Measurements from ENCODE around the gene CNGA1. TPM values are rescaled to one million over a fixed set of nuclear protein-coding genes. Genes with fewer than 3 reads are reported as not detected.
A peak's percentile ranks its signal among the peaks of the same experiment; 100 is the strongest.

Gene CNGA1
- total and polyA plus RNA-seq, 11 donors, result 0.19 to 1.9 (median 0.71) TPM; not detected in 3

- Histone ChIP-seq H3K9me3 (peaks cover 0 to 9% (median 0%) of the 10 kb centered on the region in 12 donors), H3K27me3 (no peaks in the 10 kb centered on the region), H3K36me3 (peaks cover 0 to 27% (median 14%) of the 10 kb centered on the region in 9 donors), H3K4me1 (peaks cover 0 to 26% (median 12%) of the 10 kb centered on the region in 12 donors), H3K4me3 (peak within 1 kb of the TSS; percentile 43 to 96 (median 88)), H3K27ac (peak within 1 kb of the TSS in 11 of 12 donors; percentile 46 to 85 (median 81))
- WGBS, 4 donors, result 0 to 1% (median 0%) methylated on average over 36 to 55 of the region's 55 CpGs
- intact Hi-C loops (cut with DNase I), result loop anchor here in 4 of 10 donors (5.0 to 10.0 kb wide), 3 partner anchors 62 to 430 kb away; partner anchors contain the start of gene ATP10D (in 3 of the 4)
- DNase-seq (peak; percentile 97 to 99 (median 99)), ATAC-seq (peak; percentile 99 to 100 (median 100))
- TF ChIP-seq CTCF (IDR thresholded peaks at IDR 0.05), result no peak
- peak in 1 of 2 donors; percentile 87 for TF ChIP-seq POLR2A (IDR thresholded peaks at IDR 0.05)
Measured at GRCh38 chr4:47914220-47914925, 102.1 kb downstream of the CNGA1 start, which contains the start of gene NFXL1. Gene NFXL1 (minus strand): TSS chr4:47914583. CDS start chr4:47914203, 380 bp downstream.

- 0 to 1% (median 1%) methylated on average over 29 of the region's 29 CpGs for WGBS, 4 donors
- Histone ChIP-seq H3K27me3 (no peaks in the 10 kb centered on the region), H3K4me1 (peaks cover 0 to 26% (median 12%) of the 10 kb centered on the region in 12 donors), H3K9me3 (peaks cover 0 to 9% (median 0%) of the 10 kb centered on the region in 12 donors), H3K36me3 (peaks cover 0 to 32% (median 18%) of the 10 kb centered on the region in 9 donors), H3K4me3 (peak overlapping the region; percentile 43 to 96 (median 88)), H3K27ac (peak overlapping the region in 10 of 12 donors; percentile 59 to 85 (median 82))
- TF ChIP-seq CTCF (IDR thresholded peaks at IDR 0.05), result no peak
- no peak for TF ChIP-seq POLR2A (IDR thresholded peaks at IDR 0.05)
- intact Hi-C loops (cut with DNase I), result loop anchor here in 4 of 10 donors (5.0 to 10.0 kb wide), 3 partner anchors 62 to 429 kb away; partner anchors contain the start of gene ATP10D (in 3 of the 4)
- DNase-seq (peak; percentile 25 to 68 (median 36)), ATAC-seq (peak; percentile 9 to 39 (median 32))
Measured at GRCh38 chr4:47913861-47914219, 102.6 kb downstream of the CNGA1 start.

GRCh38 chr4:47913330-47913729 is 103.2 kb downstream of the CNGA1 start:
- Histone ChIP-seq H3K27me3 (no peaks in the 10 kb centered on the region), H3K27ac (peak overlapping the region in 1 of 12 donors; percentile 76), H3K36me3 (peaks cover 0 to 34% (median 22%) of the 10 kb centered on the region in 9 donors), H3K4me3 (peak overlapping the region; percentile 43 to 96 (median 88)), H3K4me1 (peaks cover 0 to 26% (median 12%) of the 10 kb centered on the region in 12 donors), H3K9me3 (peaks cover 0 to 9% (median 0%) of the 10 kb centered on the region in 12 donors)
- WGBS, 4 donors, result 21 to 35% (median 28%) methylated on average over 4 of the region's 4 CpGs
- DNase-seq, result no peak
- ATAC-seq, result no peak
- no peak for TF ChIP-seq POLR2A (IDR thresholded peaks at IDR 0.05)
- no peak for TF ChIP-seq CTCF (IDR thresholded peaks at IDR 0.05)
- intact Hi-C loops (cut with DNase I), result loop anchor here in 4 of 10 donors (5.0 to 10.0 kb wide), 3 partner anchors 61 to 429 kb away; partner anchors contain the start of gene ATP10D (in 3 of the 4)

- peaks cover 0 to 8% (median 0%) of the 10 kb centered on the region in 12 donors for H3K4me1 ChIP-seq
- no peaks in the 10 kb centered on the region for H3K27me3 ChIP-seq
- no peak overlapping the region for H3K4me3 ChIP-seq
- H3K9me3 ChIP-seq, result no peaks in the 10 kb centered on the region
- TF ChIP-seq CTCF (IDR thresholded peaks at IDR 0.05), result no peak
- no peak for TF ChIP-seq POLR2A (IDR thresholded peaks at IDR 0.05)
- peaks cover 0 to 93% (median 71%) of the 10 kb centered on the region in 9 donors for H3K36me3 ChIP-seq
- intact Hi-C loops (cut with DNase I), result loop anchor here in 1 of 10 donors (5.0 kb wide), 1 partner anchor 35 kb away; no protein-coding TSS in a partner anchor
- no peak overlapping the region for H3K27ac ChIP-seq
- no peak for DNase-seq
- WGBS, 4 donors, result 0 to 57% (median 28%) methylated on average over 1 of the region's 1 CpG
- ATAC-seq, result no peak
Measured at GRCh38 chr4:47907089-47907646, 109.3 kb downstream of the CNGA1 start.

All from heart left ventricle (tissue), 16 donors.